ENCODE data around the gene TMEM240. TPM values are rescaled to one million over a fixed set of nuclear protein-coding genes. Genes with fewer than 3 reads are reported as not detected.
"Not testable (repeated sequence)": the region's sequence is repeated elsewhere in the genome, so short reads cannot be mapped to it uniquely, and the experiment has no call there.

Gene TMEM240
- total RNA-seq, 1 donor from 2014 or later, result 10.3 TPM

GRCh38 chr1:1531947-1532346 lies 8.5 kb downstream of the TMEM240 start:
- TF ChIP-seq, protein P1, sequence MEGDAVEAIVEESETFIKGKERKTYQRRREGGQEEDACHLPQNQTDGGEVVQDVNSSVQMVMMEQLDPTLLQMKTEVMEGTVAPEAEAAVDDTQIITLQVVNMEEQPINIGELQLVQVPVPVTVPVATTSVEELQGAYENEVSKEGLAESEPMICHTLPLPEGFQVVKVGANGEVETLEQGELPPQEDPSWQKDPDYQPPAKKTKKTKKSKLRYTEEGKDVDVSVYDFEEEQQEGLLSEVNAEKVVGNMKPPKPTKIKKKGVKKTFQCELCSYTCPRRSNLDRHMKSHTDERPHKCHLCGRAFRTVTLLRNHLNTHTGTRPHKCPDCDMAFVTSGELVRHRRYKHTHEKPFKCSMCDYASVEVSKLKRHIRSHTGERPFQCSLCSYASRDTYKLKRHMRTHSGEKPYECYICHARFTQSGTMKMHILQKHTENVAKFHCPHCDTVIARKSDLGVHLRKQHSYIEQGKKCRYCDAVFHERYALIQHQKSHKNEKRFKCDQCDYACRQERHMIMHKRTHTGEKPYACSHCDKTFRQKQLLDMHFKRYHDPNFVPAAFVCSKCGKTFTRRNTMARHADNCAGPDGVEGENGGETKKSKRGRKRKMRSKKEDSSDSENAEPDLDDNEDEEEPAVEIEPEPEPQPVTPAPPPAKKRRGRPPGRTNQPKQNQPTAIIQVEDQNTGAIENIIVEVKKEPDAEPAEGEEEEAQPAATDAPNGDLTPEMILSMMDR (conservative IDR thresholded peaks at IDR 0.05), result no peak
- Mint-ChIP-seq H3K36me3 (peaks cover 13% of the 10 kb centered on the region), H3K27ac (no peak overlapping the region), H3K4me3 (no peak overlapping the region), H3K4me1 (ENCODE audit: unreplicated experiment) (no peaks in the 10 kb centered on the region), H3K27me3 (no peaks in the 10 kb centered on the region), H3K9me3 (peaks cover 5% of the 10 kb centered on the region)
- DNase-seq (ENCODE audit: extremely low spot score, unreplicated experiment), result no peak

GRCh38 chr1:1529936-1530335 lies 10.5 kb downstream of the TMEM240 start:
- DNase-seq (ENCODE audit: extremely low spot score, unreplicated experiment), result no peak
- no peaks in the 10 kb centered on the region for H3K4me1 Mint-ChIP-seq (ENCODE audit: unreplicated experiment)
- H3K36me3 Mint-ChIP-seq, result peaks cover 13% of the 10 kb centered on the region
- H3K4me3 Mint-ChIP-seq, result no peak overlapping the region
- H3K27ac Mint-ChIP-seq, result no peak overlapping the region
- H3K27me3 Mint-ChIP-seq, result no peaks in the 10 kb centered on the region
- TF ChIP-seq, protein P1 (conservative IDR thresholded peaks at IDR 0.05), result no peak
- H3K9me3 Mint-ChIP-seq, result peaks cover 5% of the 10 kb centered on the region

- peaks cover 13% of the 10 kb centered on the region for H3K36me3 Mint-ChIP-seq
These were observed 11.1 kb downstream of the TMEM240 start for GRCh38 chr1:1529321-1529720.

DNA sequence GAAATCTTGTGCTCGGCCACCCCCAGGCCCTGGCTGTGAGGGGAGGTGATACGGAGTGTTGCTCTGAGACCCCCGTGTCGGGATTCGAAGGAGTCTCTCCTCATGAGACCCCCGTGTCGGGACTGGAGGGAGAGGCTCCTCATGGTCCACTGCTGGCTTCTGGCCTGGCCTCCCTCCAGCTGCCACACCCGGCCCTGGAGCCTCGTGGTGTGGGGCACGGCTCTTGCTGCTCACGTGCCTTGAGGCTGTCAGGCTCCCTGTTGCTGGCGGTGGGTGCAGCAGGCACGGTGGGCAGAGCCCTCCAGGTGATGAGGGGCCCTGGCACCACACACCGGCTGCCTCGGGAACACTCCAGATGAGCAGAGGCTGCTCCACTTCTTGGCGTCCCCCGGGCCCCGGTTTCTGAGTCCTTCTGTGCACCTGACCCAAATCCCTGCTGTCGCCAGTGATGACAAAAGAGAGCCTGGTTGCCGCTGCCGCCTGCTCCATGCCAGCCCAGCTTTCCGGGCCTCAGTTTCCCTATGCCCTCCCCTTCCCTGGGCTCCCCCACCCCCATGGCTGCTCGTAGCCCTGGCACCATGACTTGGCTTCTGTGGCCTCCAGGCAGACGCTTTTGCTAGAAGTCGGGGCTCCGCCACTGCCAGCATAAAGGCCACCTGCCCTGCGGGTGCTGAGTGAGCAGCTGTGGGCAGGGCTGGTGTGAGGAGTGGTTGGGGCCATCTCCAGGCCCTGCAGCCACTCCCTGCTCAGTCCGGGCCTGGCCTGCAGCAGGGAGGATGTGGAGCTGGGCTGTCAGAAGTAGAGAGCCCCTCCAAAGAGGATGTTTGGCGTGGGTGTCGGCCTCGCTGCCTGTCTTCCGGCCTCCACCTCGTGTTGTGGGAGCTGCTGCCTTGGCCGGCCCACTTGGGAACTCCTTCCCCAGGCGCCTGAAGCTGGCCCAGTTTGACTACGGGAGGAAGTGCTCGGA lies 11.8 kb downstream of the TMEM240 start:
- peaks cover 13% of the 10 kb centered on the region for H3K36me3 Mint-ChIP-seq
- no peak overlapping the region for H3K27ac Mint-ChIP-seq
- H3K4me1 Mint-ChIP-seq (ENCODE audit: unreplicated experiment), result no peaks in the 10 kb centered on the region
- no peak for DNase-seq (ENCODE audit: extremely low spot score, unreplicated experiment)
- peaks cover 5% of the 10 kb centered on the region for H3K9me3 Mint-ChIP-seq
- H3K27me3 Mint-ChIP-seq, result no peaks in the 10 kb centered on the region
- H3K4me3 Mint-ChIP-seq, result no peak overlapping the region
- TF ChIP-seq, protein P1 (conservative IDR thresholded peaks at IDR 0.05), result no peak

More at GRCh38 chr1:1529321-1529720, 11.1 kb downstream of the TMEM240 start:
- Mint-ChIP-seq H3K9me3 (peaks cover 5% of the 10 kb centered on the region), H3K4me3 (no peak overlapping the region), H3K4me1 (ENCODE audit: unreplicated experiment) (no peaks in the 10 kb centered on the region), H3K27me3 (no peaks in the 10 kb centered on the region), H3K27ac (no peak overlapping the region)
- TF ChIP-seq, protein P1 (conservative IDR thresholded peaks at IDR 0.05), result no peak
- no peak for DNase-seq (ENCODE audit: extremely low spot score, unreplicated experiment)

GRCh38 chr1:1527092-1527816 lies 13.2 kb downstream of the TMEM240 start:
- DNase-seq (ENCODE audit: extremely low spot score, unreplicated experiment), result no peak
- H3K4me3 Mint-ChIP-seq, result no peak overlapping the region
- peaks cover 5% of the 10 kb centered on the region for H3K9me3 Mint-ChIP-seq
- H3K27ac Mint-ChIP-seq, result no peak overlapping the region
- H3K36me3 Mint-ChIP-seq, result peaks cover 12% of the 10 kb centered on the region
- no peaks in the 10 kb centered on the region for H3K4me1 Mint-ChIP-seq (ENCODE audit: unreplicated experiment)
- H3K27me3 Mint-ChIP-seq, result no peaks in the 10 kb centered on the region
- TF ChIP-seq, protein P1 (conservative IDR thresholded peaks at IDR 0.05), result no peak

DNA sequence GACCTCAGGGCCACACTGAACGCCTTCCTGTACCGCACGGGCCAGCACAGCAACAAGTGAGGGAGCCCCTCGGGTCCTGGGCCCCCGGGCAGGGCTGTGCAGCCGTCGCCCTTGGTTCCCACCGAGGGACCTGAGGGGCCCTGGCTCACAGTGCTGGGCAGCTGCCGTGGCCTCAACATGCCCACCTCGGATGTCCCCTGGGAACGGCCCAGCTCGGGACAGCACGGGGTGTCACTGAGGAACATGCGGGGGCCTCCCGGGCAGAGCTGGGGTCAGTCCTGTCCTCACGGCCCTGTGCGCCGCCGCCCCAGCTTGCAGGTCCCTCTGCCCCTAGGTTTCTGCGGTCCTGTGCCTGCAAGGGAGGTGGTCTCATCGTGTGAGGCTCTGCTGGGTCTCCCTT lies 13.9 kb downstream of the TMEM240 start:
- H3K27me3 Mint-ChIP-seq; H3K9me3 Mint-ChIP-seq; H3K27ac Mint-ChIP-seq; H3K4me3 Mint-ChIP-seq; H3K36me3 Mint-ChIP-seq; H3K4me1 Mint-ChIP-seq (ENCODE audit: unreplicated experiment); DNase-seq (ENCODE audit: extremely low spot score, unreplicated experiment): not testable (repeated sequence)

GRCh38 chr1:1524750-1525383 lies 15.6 kb downstream of the TMEM240 start:
- not testable (repeated sequence) for H3K27ac Mint-ChIP-seq; H3K36me3 Mint-ChIP-seq; H3K9me3 Mint-ChIP-seq; H3K4me3 Mint-ChIP-seq; H3K4me1 Mint-ChIP-seq (ENCODE audit: unreplicated experiment); H3K27me3 Mint-ChIP-seq; DNase-seq (ENCODE audit: extremely low spot score, unreplicated experiment)

DNA sequence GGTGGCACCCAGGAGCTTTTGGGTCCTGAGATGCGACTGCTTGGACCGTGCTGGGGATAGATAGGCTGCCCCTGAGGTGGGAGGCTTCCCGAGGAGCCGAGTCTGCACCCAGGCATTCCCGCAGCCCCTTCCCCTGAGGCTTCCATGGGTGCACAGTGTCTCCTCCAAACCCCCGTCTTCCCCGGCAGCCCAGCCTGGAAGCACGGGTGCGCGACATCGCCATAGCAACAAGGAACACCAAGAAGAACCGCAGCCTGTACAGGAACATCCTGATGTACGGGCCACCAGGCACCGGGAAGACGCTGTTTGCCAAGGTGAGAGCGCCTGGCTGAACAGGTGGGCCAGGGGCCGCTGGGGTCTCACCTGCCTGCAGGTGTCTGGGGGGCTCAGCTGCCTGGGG lies 16.8 kb downstream of the TMEM240 start:
- H3K4me1 Mint-ChIP-seq (ENCODE audit: unreplicated experiment), result not testable (repeated sequence)

More for the DNA sequence above, 16.8 kb downstream of the TMEM240 start:
- not testable (repeated sequence) for H3K4me3 Mint-ChIP-seq; H3K27me3 Mint-ChIP-seq; H3K9me3 Mint-ChIP-seq; DNase-seq (ENCODE audit: extremely low spot score, unreplicated experiment); H3K36me3 Mint-ChIP-seq; H3K27ac Mint-ChIP-seq
